GM18909 (cell line): ENCODE results near the gene MAFF.
"Not testable (repeated sequence)": the region's sequence is repeated elsewhere in the genome, so short reads cannot be mapped to it uniquely, and the experiment has no call there.

Source experiments
- ATAC-seq: cut with Tn5 transposase; IDR thresholded peaks from one replicate; pipeline ENCODE4 v1.9.1; 2021; ENCODE audit warnings: mild to moderate bottlenecking; ENCODE audit not compliant: unreplicated experiment, poor library complexity

Gene MAFF

DNA sequence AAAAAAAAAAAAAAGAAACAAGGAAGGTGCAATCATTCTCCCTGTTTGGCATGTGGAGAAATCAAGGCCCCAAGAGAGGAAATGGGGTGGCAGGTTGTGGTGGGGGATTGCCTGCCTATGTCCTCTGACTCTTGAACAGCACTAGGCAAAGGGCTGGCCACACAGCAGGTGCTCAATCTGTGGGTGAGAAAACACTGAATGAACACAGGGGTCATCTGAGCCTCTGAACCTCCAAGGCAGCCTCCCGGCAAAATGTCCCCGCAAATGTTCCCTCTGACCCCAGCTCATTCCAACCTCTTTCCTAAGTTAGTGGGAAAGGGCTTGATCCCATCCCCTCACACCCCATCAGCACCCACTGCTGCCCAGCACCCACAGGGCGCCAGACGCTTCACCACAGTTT is 24.8 kb upstream of the MAFF start:
- no peak for ATAC-seq

GRCh38 chr22:38177571-38177925 is 24.2 kb upstream of the MAFF start:
- ATAC-seq, result not testable (repeated sequence)

DNA sequence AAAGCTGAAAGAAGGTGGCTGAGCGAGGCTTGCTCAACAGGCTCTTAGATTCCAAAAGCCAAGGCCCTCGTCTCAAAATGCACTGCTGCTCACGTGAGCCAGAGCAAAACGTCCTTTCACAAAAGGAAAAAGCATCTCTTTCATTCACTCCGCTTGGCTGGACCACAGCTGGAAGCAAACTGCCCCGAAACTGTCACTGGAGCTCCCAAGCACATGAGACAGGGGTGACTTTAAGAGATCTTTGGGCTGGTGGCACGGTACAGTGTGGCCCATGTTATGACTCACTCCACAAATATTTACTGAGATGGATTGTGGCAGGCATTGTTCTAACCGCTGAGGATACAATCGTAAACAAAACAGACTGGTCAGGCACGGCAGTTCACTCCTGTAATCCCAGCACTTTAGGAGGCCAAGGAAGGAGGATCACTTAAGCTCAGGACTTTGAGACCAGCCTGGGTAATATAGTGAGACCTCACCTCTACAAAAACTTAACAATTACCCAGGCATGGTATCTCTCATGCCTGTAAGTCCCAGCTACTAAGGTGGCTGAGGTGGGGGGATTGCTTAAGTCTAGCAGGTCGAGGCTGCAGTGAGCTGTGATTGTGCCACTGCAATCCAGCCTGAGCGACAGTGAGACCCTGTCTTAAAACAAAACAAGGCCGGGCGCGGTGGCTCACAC is 23.7 kb upstream of the MAFF start:
- ATAC-seq, result no peak

DNA sequence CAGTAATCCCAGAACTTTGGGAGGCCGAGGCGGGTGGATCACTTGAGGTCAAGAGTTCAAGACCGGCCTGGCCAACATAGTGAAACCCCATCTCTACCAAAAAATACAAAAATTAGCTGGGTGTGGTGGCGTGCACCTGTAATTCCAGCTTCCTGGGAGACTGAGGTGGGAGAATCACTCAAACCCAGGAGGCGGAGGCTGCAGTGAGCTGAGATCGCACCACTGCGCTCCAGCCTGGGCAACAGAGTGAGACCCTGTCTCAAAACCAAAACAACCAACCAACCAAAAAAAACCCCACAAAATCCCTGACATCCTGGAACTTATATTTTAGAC is 23.2 kb upstream of the MAFF start:
- ATAC-seq, result not testable (repeated sequence)

DNA sequence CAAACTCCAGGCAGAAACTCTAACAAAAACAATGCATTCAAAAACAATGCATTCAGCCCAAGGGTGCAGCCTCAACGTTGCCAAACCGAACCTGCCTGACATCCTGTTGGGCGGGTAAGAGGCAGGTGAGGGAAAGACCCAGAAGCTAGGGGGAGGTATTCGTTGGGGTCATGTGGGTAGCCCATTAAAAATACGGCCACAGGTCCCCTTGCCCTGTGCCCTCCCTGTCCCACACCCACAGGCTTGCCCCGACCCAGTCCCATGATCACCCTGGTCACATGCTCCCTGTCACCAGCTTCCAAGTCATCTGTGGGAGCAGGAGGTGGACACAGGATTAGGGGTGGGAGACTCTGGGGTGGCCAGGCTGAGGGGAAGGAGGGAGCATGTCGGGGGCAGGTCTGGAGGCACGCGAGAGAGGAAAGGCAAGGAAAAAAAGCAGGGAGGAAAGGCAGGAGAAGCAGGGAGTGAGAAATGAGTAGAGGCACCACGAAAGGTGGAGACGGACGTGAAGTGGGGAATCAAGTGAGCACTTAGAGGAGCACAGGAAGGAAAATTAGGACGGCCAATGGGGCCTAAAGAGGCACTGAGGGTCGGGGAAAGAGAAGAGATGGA is 20.8 kb upstream of the MAFF start:
- no peak for ATAC-seq

- ATAC-seq, result peak; percentile 86
These were observed 20.2 kb upstream of the MAFF start, which contains the start of gene PLA2G6 for GRCh38 chr22:38181453-38182200. Gene PLA2G6, minus strand, starts transcription at chr22:38181830. Its CDS starts 12,404 bp downstream, at chr22:38169426.

- ATAC-seq, result no peak
These were observed 17.0 kb upstream of the MAFF start for GRCh38 chr22:38184788-38185187.

DNA sequence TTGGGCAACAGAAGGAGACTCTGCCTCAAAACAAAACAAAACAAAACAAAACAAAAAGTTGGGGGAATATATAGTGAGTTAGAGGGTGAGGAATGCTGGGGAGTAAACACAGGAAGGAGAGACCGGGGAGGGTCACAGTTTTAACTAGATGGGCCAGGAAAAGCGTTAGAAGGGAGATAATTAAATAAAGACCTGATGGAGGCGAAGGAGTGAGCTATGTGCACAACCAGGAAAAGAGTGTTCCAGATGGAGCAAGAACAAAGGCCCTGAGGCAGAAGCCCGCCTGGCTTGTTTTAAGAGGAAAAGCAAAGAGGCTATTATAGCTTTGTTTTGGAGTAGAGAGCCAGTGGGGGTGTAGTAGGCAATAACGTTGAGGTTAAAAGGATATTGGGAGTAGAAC is 15.4 kb upstream of the MAFF start:
- no peak for ATAC-seq

GRCh38 chr22:38187413-38188212 is 14.2 kb upstream of the MAFF start:
- ATAC-seq, result no peak

GRCh38 chr22:38189104-38189503 is 12.7 kb upstream of the MAFF start:
- ATAC-seq, result no peak

GRCh38 chr22:38190581-38190980 is 11.2 kb upstream of the MAFF start:
- ATAC-seq, result no peak

- no peak for ATAC-seq
These were observed 10.7 kb upstream of the MAFF start for GRCh38 chr22:38191055-38191454.

DNA sequence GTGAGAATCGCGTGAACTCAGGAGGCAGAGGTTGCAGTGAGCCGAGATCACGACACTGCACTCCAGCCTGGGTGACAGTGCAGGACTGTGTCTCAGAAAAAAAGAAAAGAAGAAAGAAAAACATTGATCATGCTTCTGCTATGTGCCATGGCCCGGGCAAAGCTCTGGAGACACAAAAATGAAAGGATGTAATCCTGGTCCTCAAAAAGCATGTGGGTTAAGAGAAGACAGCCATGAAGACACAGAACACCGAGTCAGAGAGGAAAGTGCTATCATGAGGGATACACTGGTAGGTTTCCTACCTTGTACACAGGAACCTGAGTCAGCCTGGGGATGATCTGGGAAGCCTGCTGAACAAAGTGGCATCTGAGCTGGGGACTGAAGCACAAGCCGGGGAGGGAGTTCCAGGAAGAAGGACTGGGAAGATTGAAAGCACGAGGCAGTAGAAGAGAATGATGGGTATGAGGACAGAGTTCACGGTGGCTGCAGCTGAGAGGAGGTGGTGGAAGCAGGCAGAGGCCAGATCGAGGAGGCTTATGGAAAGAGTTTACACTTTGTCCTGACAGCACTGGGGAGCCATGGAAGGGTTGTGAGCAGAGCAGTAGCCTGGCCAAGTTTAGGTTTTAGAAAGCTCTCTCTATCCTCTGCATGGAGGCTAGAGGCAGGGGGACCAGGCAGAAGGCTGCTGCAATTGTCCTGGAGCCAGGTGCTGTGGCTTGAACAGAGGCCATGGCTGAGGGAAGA is 9.9 kb upstream of the MAFF start:
- no peak for ATAC-seq

DNA sequence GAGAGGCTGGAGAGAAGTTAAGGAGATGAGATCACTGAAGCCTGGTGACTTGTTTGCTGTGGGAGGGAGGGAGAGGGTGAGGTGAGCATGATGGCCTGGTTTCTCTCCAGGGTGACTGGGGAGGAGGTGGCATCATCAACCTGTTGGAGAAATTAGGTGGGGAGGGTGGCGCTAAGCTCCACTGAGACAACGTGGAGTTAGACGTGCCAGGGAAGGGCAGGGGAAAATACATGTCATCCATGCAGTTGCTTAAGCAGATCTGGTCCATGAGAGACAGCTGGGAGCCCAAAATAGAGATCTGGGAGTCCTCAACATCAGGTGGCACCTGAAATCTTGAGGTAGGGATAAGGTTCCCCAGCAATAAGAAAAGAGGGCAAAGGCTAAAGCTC is 9.3 kb upstream of the MAFF start:
- ATAC-seq, result no peak

DNA sequence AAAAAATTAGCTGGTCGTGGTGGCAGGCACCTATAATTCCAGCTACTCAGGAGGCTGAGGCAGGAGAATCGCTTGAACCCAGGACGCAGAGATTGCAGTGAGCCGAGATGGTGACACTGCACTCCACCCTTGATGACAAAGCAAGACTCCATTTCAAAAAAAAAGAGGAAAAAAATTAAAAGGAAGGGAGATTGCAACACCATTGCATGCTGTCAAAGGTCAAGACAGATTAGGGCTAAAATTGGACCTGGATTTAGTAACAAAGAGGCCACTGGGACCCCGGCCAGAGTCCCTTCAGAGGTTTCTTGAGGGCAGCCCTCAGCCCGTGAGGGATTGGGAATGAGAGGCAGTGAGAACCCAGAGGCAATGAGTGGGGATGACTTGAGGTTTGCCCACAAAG is 8.2 kb upstream of the MAFF start:
- no peak for ATAC-seq

GRCh38 chr22:38196791-38197419 is 4.9 kb upstream of the MAFF start:
- ATAC-seq, result no peak

DNA sequence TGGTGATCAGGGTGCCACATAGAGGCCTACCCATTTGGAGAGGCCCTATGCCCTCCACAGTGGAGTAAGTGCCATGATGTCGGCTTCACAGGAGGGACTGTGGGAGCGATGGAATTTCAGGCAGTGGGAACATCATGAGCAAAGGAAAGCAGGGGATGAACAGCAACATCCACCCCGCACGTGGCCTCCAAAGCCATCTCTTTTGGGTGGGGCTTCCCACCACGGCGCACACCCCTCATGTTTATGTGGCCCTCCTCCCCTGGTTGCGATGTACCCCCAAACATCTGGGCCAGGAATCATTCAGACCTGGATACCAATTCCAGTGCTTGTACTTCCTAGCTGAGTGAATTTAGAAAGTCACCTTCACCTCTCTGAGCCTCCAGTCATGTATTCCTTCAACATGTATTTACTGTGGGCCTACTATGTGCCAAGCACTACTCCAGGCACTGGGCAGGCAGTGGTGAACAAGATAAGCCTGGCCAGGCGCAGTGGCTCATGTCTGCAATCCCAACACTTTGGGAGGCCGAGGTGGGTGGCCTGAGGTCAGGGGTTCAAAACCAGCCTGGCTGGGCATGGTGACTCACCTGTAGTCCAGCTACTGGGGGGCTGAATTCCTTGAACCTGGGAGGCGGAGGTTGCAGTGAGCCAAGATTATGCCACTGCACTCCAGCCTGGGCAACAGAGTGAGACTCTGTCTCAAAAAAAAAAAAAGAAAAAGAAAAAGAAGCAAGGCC is 1.8 kb upstream of the MAFF start:
- ATAC-seq, result no peak

DNA sequence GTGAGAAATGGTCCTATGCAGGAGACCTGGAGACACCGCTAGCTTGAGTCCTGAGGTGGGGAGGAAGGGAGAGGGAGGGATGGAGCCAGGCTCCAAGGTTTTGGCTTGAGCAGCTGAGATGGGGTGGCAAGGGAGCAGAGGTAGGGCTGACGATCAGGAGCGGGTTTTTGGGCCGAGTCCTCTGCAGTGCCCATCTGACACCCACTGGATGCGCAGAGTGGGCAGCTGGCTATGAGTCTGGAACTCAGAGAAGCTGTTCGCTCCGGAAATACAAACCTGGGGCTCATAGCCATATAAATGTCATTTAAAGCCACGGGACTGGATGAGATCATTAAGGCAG is 453 bp upstream of the MAFF start:
- ATAC-seq, result no peak

GRCh38 chr22:38202437-38203089 is 769 bp downstream of the MAFF start:
- peak; percentile 15 for ATAC-seq
